Measurements from ENCODE around the gene CRHR1.

DNA sequence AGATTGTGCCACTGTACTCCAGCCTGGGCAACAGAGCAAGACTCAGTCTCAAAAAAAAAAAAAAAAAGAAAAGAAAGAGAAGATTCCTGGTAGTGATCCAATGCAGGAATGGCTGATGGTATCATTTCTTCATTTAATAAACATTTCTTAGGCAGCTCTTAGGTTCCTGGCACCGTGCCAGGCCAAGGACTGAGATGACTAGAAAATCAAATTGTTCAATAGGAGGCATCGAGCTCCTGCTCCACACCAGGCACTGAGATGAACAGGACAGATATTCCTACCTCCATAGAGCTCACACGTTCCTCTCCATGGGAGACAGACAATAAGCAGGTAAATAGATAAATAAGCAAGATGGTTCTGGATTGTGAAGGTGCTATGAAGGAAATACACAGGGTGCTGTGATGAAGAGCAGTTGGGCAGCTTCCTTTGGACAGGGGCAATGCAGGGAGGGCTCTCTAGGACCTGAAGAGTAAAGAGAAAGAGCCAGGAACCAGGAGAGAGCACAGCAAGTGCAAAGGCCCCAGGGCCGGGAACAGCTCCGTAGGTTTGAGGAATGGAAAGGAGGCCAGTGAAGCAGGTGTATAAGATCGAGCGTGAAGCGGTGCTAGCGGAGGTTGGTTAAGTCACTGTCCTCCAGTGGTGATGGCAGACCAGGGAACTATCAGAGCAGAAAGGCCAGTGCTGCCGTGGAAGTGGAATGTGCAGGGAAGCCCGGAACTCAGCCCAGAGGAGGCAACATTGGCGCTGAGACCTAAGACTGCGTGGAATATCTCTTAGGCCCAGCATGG is 26.5 kb upstream of the CRHR1 start:
- TF ChIP-seq, protein P1, sequence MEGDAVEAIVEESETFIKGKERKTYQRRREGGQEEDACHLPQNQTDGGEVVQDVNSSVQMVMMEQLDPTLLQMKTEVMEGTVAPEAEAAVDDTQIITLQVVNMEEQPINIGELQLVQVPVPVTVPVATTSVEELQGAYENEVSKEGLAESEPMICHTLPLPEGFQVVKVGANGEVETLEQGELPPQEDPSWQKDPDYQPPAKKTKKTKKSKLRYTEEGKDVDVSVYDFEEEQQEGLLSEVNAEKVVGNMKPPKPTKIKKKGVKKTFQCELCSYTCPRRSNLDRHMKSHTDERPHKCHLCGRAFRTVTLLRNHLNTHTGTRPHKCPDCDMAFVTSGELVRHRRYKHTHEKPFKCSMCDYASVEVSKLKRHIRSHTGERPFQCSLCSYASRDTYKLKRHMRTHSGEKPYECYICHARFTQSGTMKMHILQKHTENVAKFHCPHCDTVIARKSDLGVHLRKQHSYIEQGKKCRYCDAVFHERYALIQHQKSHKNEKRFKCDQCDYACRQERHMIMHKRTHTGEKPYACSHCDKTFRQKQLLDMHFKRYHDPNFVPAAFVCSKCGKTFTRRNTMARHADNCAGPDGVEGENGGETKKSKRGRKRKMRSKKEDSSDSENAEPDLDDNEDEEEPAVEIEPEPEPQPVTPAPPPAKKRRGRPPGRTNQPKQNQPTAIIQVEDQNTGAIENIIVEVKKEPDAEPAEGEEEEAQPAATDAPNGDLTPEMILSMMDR (IDR thresholded peaks at IDR 0.05), result no peak
- TF ChIP-seq POLR2AphosphoS5 (IDR thresholded peaks at IDR 0.05), result no peak
- TF ChIP-seq POLR2A (IDR thresholded peaks at IDR 0.05), result no peak
- TF ChIP-seq EP300 (IDR thresholded peaks at IDR 0.05; ENCODE audit: low read depth), result no peak
